Neutrophil (primary cell): ENCODE measurements around the gene CXCR4.

Experiments
- H3K27ac ChIP-seq: fragments of 200-600 bp; sonication (generic); 2 replicates; pipeline ENCODE4 v1.5.1; 2016; ENCODE audit warnings: mild to moderate bottlenecking, moderate library complexity
- H3K27me3 ChIP-seq: fragments of 200-600 bp; sonication (generic); 2 replicates; pipeline ENCODE4 v1.6.0; 2016; ENCODE audit warnings: mild to moderate bottlenecking
- H3K36me3 ChIP-seq: fragments of 200-600 bp; sonication (generic); 2 replicates; pipeline ENCODE4 v1.5.1; 2017
- H3K4me1 ChIP-seq, 2 experiments: fragments of 200-600 bp in 1 of 2; sonication (generic) in 1 of 2; 1 replicate in 1 of 2; 2 replicates in 1 of 2; pipeline versions ENCODE4 v1.5.1 to v1.6.1; 2013 to 2016; ENCODE audit warnings: low read depth in 1 of 2, low read length in 1 of 2, mild to moderate bottlenecking in 1 of 2, moderate library complexity in 1 of 2; ENCODE audit not compliant: control insufficient read depth in 1 of 2, insufficient read depth in 1 of 2
- H3K4me3 ChIP-seq, 2 experiments: fragments of 200-600 bp in 1 of 2; sonication (generic) in 1 of 2; 1 replicate in 1 of 2; 2 replicates in 1 of 2; pipeline ENCODE4 v1.5.1; 2013 to 2016; ENCODE audit warnings: low read depth in 1 of 2, low read length in 1 of 2, mild to moderate bottlenecking in 1 of 2, moderate library complexity in 1 of 2
- H3K9me3 ChIP-seq: fragments of 200-600 bp; sonication (generic); 2 replicates; pipeline ENCODE4 v1.5.1; 2016
- CTCF ChIP-seq: fragments of 200-600 bp; sonication (generic); IDR thresholded peaks from 2 replicates; pipeline ENCODE4 v1.5.1; 2016; ENCODE audit warnings: antibody characterized with exemption

Gene CXCR4

GRCh38 chr2:136116813-136117390, 1.0 kb downstream of the CXCR4 start:
- peak overlapping the region; percentile 92 to 98 for H3K4me3 ChIP-seq
- no peaks in the 10 kb centered on the region for H3K27me3 ChIP-seq
- no peak for TF ChIP-seq CTCF
- H3K4me1 ChIP-seq, result peaks cover 63% of the 10 kb centered on the region in 2 experiments
- H3K36me3 ChIP-seq, result peaks cover 31% of the 10 kb centered on the region
- H3K9me3 ChIP-seq, result no peaks in the 10 kb centered on the region
- H3K27ac ChIP-seq, result peak overlapping the region; percentile 100

GRCh38 chr2:136116151-136116812, 1.7 kb downstream of the CXCR4 start:
- Histone ChIP-seq H3K9me3 (no peaks in the 10 kb centered on the region), H3K36me3 (peaks cover 31% of the 10 kb centered on the region), H3K27ac (peak overlapping the region; percentile 100), H3K27me3 (no peaks in the 10 kb centered on the region), H3K4me1 (peaks cover 63 to 66% of the 10 kb centered on the region in 2 experiments), H3K4me3 (peak overlapping the region; percentile 92 to 98)
- TF ChIP-seq CTCF, result no peak

DNA sequence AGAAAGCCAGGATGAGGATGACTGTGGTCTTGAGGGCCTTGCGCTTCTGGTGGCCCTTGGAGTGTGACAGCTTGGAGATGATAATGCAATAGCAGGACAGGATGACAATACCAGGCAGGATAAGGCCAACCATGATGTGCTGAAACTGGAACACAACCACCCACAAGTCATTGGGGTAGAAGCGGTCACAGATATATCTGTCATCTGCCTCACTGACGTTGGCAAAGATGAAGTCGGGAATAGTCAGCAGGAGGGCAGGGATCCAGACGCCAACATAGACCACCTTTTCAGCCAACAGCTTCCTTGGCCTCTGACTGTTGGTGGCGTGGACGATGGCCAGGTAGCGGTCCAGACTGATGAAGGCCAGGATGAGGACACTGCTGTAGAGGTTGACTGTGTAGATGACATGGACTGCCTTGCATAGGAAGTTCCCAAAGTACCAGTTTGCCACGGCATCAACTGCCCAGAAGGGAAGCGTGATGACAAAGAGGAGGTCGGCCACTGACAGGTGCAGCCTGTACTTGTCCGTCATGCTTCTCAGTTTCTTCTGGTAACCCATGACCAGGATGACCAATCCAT, 2.7 kb downstream of the CXCR4 start:
- Histone ChIP-seq H3K27me3 (no peaks in the 10 kb centered on the region), H3K36me3 (peaks cover 31% of the 10 kb centered on the region), H3K27ac (peak overlapping the region; percentile 100), H3K4me3 (peak overlapping the region; percentile 92 to 98), H3K9me3 (no peaks in the 10 kb centered on the region), H3K4me1 (peaks cover 70 to 75% of the 10 kb centered on the region in 2 experiments)
- TF ChIP-seq CTCF, result no peak

- H3K4me3 ChIP-seq, result peak overlapping the region; percentile 92 to 98
- H3K4me1 ChIP-seq, result peaks cover 64 to 69% of the 10 kb centered on the region in 2 experiments
- TF ChIP-seq CTCF, result no peak
- no peaks in the 10 kb centered on the region for H3K27me3 ChIP-seq
- H3K27ac ChIP-seq, result peak overlapping the region; percentile 100
- peaks cover 31% of the 10 kb centered on the region for H3K36me3 ChIP-seq
- H3K9me3 ChIP-seq, result no peaks in the 10 kb centered on the region
Measured at GRCh38 chr2:136114382-136114781, 3.6 kb downstream of the CXCR4 start.

DNA sequence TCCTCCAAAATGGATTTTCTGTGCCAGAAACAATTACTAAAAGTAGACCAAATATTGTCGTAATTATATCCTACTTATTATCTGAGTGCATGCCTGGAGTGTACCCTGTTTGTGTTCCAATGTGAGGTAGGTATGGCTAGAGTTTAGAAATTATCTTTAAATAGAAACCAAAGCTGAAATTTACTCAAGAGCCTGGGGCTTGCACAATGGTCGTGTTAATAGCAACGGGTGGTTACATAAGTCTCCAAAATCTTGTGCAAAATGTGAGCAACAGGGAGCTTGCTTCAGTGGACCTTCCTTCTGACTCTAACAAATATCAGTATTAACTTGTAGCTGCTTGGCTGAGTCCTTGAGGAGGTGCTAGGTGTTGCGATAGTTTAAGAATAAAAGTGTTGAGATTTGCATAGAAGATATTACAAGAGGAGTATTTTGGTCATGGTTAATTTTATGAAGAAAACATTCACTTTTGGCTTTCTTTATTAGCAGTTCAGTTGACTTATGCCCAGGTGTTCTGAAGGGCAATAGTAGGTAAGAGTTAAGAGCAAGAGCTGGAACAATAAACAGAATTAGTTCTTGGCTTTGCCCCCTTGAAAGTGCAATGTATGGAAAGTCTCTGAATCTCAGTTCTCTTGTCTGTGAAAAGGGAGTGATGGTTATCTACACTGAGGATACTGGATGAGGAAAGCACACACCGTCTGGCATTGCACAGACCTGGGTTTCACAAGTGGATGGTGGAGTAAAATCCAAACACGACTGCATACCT, 4.6 kb downstream of the CXCR4 start:
- H3K9me3 ChIP-seq, result no peaks in the 10 kb centered on the region
- peak overlapping the region; percentile 92 to 98 for H3K4me3 ChIP-seq
- H3K27me3 ChIP-seq, result no peaks in the 10 kb centered on the region
- H3K27ac ChIP-seq, result peak overlapping the region; percentile 100
- H3K4me1 ChIP-seq, result peaks cover 58 to 62% of the 10 kb centered on the region in 2 experiments
- no peak for TF ChIP-seq CTCF
- peaks cover 31% of the 10 kb centered on the region for H3K36me3 ChIP-seq
